ENCODE results near the gene PRDX5.

Gene PRDX5

DNA sequence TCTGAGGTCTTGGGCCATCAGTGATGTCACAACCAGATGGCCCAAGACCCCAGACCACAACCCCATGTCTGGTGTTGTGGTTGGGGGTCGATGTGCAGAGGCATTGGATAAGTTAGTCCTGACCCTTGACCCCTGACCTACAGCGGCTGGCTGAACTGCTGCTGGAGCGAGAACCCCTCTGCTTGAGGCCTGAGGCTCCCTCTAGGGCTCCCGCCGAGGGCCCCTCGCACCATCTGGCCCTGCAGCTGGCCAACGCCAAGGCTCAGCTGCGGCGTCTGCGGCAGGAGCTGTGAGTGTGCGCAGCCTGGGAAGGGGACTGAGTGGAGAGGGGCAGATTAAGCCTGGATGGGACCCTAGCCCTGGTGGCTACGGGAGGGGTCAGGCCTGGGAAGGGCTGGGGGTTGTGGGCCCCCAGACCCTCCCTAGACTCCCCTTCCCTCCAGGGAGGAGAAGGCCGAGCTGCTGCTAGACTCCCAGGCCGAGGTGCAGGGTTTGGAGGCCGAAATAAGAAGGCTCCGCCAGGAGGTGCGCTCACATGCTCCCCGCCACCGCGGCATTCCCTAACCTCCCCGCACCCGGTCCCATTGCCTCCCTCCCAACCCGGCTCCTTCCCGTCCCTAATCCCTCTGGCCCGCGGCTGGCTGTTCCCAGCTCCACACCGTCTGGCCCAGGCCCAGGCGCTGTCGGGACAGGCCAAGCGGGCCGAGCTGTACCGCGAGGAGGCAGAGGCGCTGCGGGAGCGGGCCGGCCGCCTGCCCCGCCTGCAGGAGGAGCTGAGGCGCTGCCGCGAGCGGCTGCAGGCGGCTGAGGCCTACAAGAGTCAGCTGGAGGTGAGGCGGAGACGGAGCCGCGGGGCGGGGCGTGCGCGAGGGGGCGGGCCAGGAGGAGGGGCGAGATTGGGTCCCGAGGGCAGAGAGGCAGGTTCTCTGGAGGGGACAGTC lies 24.2 kb downstream of the PRDX5 start:
- ATAC-seq (replicated peaks; ENCODE audit: extremely low read depth, poor library complexity, severe bottlenecking), result peak; percentile 38
- H3K36me3 Mint-ChIP-seq (ENCODE audit: insufficient read depth), result peaks cover 21% of the 10 kb centered on the region

DNA sequence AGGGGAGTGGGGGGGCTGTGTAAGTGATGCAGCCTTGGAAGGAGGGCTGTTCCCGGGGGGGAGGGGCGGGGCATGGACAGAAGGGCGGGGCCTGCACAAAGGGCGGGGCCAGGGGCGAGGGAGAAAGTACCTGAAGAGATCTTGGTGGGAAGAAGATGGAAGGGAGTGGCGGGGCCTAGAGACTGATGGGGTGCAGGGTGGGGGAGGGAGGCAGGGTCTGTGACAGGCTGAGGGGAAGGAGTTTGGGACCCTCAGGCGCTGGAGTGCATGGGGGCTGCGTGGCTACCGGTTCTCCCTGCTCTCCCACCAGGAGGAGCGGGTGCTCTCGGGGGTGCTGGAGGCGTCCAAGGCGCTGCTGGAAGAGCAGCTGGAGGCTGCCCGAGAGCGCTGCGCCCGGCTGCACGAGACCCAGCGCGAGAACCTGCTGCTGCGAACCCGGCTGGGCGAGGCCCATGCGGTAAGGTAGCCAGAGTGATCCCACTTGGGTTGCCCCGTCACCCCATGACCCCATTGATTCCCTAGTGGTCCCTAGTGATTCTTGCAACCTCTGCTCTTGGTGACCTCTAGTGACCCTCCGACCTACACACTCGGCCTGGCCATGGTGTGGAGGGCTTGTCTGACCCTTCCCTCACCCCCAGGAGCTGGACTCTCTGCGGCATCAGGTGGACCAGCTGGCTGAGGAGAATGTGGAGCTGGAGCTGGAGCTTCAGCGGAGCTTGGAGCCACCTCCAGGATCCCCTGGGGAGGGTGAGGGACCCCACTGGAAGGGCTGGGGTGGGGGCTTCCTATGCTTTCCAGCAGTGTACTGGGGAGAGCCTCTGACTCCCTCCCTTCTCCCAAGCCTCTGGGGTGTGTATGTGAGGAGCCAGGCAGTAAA lies 25.2 kb downstream of the PRDX5 start:
- Mint-ChIP-seq H3K27ac (ENCODE audit: low read depth) (peak overlapping the region; percentile 19), H3K9me3 (no peaks in the 10 kb centered on the region), H3K4me1 (peaks cover 44% of the 10 kb centered on the region), H3K36me3 (ENCODE audit: insufficient read depth) (peaks cover 23% of the 10 kb centered on the region), H3K4me3 (peak overlapping the region; percentile 87), H3K27me3 (no peaks in the 10 kb centered on the region)
- DNase-seq (ENCODE audit: low spot score in 2 of 2) (no peak), ATAC-seq (replicated peaks; ENCODE audit: extremely low read depth, poor library complexity, severe bottlenecking) (no peak)

More for the DNA sequence above, 24.2 kb downstream of the PRDX5 start:
- DNase-seq (ENCODE audit: low spot score in 2 of 2), result peak; percentile 90 to 95
- peak overlapping the region; percentile 19 for H3K27ac Mint-ChIP-seq (ENCODE audit: low read depth)
- no peaks in the 10 kb centered on the region for H3K9me3 Mint-ChIP-seq
- H3K27me3 Mint-ChIP-seq, result no peaks in the 10 kb centered on the region
- peak overlapping the region; percentile 87 for H3K4me3 Mint-ChIP-seq
- H3K4me1 Mint-ChIP-seq, result peaks cover 41% of the 10 kb centered on the region

DNA sequence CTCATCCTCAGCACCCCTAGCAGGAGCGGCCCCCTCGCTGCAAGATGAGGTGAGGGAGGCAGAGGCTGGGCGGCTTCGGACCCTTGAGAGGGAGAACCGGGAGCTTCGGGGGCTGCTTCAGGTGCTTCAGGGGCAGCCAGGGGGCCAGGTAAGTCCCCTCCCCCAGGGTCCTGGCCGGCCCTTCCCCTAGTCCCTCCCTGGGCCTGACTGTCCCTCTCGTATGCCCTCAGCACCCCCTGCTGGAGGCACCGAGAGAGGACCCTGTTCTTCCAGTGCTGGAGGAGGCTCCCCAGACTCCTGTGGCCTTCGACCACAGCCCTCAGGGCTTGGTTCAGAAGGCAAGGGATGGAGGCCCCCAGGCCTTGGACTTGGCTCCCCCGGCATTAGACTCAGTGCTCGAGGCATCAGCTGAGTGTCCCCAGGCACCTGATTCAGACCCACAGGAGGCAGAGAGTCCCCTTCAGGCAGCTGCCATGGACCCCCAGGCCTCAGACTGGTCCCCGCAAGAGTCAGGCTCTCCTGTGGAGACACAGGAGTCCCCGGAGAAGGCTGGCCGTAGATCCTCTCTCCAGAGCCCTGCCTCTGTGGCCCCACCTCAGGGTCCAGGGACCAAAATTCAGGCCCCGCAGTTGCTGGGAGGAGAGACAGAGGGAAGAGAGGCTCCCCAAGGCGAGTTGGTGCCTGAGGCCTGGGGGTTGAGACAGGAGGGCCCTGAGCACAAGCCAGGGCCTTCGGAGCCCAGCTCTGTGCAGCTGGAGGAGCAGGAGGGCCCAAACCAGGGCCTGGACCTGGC lies 26.0 kb downstream of the PRDX5 start:
- DNase-seq (ENCODE audit: low spot score in 2 of 2) (no peak), ATAC-seq (replicated peaks; ENCODE audit: extremely low read depth, poor library complexity, severe bottlenecking) (no peak)
- Mint-ChIP-seq H3K36me3 (ENCODE audit: insufficient read depth) (peaks cover 21% of the 10 kb centered on the region), H3K9me3 (no peaks in the 10 kb centered on the region), H3K4me1 (peaks cover 43% of the 10 kb centered on the region), H3K27me3 (no peaks in the 10 kb centered on the region), H3K27ac (ENCODE audit: low read depth) (no peak overlapping the region), H3K4me3 (no peak overlapping the region)

DNA sequence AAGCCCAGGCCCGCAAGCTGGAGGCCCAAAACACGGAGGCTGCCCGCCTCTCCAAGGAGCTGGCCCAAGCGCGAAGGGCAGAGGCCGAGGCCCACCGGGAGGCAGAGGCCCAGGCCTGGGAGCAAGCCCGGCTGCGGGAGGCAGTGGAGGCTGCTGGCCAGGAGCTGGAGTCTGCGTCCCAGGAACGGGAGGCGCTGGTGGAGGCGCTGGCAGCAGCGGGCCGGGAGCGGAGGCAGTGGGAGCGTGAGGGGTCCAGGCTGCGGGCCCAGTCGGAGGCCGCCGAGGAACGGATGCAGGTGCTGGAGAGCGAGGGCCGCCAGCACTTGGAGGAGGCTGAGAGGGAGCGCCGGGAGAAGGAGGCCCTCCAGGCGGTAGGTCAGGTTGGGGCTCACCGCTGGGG lies 26.9 kb downstream of the PRDX5 start:
- no peaks in the 10 kb centered on the region for H3K27me3 Mint-ChIP-seq
- H3K4me3 Mint-ChIP-seq, result no peak overlapping the region
- peaks cover 35% of the 10 kb centered on the region for H3K4me1 Mint-ChIP-seq
- H3K27ac Mint-ChIP-seq (ENCODE audit: low read depth), result no peak overlapping the region
- H3K36me3 Mint-ChIP-seq (ENCODE audit: insufficient read depth), result peaks cover 23% of the 10 kb centered on the region
- ATAC-seq (replicated peaks; ENCODE audit: extremely low read depth, poor library complexity, severe bottlenecking) (no peak), DNase-seq (ENCODE audit: low spot score in 2 of 2) (no peak)
- no peaks in the 10 kb centered on the region for H3K9me3 Mint-ChIP-seq

- ATAC-seq (replicated peaks; ENCODE audit: extremely low read depth, poor library complexity, severe bottlenecking), result no peak
- H3K9me3 Mint-ChIP-seq, result no peaks in the 10 kb centered on the region
These were observed 29.4 kb downstream of the PRDX5 start for GRCh38 chr11:64347193-64347867.

GRCh38 chr11:64348383-64349024 lies 30.6 kb downstream of the PRDX5 start:
- H3K9me3 Mint-ChIP-seq, result no peaks in the 10 kb centered on the region
- no peak overlapping the region for H3K27ac Mint-ChIP-seq (ENCODE audit: low read depth)
- H3K27me3 Mint-ChIP-seq, result no peaks in the 10 kb centered on the region
- peaks cover 18% of the 10 kb centered on the region for H3K36me3 Mint-ChIP-seq (ENCODE audit: insufficient read depth)
- DNase-seq (ENCODE audit: low spot score in 2 of 2) (no peak), ATAC-seq (replicated peaks; ENCODE audit: extremely low read depth, poor library complexity, severe bottlenecking) (no peak)
- no peak overlapping the region for H3K4me3 Mint-ChIP-seq
- H3K4me1 Mint-ChIP-seq, result peaks cover 21% of the 10 kb centered on the region

More at GRCh38 chr11:64347193-64347867, 29.4 kb downstream of the PRDX5 start:
- Mint-ChIP-seq H3K36me3 (ENCODE audit: insufficient read depth) (peaks cover 21% of the 10 kb centered on the region), H3K4me1 (peaks cover 21% of the 10 kb centered on the region), H3K27me3 (no peaks in the 10 kb centered on the region), H3K27ac (ENCODE audit: low read depth) (no peak overlapping the region), H3K4me3 (no peak overlapping the region)
- no peak for DNase-seq (ENCODE audit: low spot score in 2 of 2)

GRCh38 chr11:64349025-64349387 lies 31.1 kb downstream of the PRDX5 start:
- no peak overlapping the region for H3K27ac Mint-ChIP-seq (ENCODE audit: low read depth)
- H3K36me3 Mint-ChIP-seq (ENCODE audit: insufficient read depth), result peaks cover 18% of the 10 kb centered on the region

DNA sequence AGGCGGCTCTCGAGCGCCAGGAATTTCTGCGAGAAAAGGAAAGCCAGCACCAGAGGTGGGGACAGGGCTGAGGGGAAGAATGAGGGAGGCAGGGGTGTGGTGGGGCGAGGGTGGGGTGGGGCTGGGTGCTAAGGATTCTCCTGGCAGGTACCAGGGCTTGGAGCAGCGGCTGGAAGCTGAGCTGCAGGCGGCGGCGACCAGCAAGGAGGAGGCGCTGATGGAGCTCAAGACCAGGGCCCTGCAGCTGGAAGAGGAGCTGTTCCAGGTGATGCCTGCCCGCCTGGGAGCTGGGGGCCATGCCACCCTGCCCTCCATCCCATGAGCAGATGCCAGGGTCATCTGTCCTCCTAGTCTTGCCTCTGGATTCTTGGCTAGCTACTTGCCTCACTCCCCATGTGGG lies 31.5 kb downstream of the PRDX5 start:
- Mint-ChIP-seq H3K27me3 (no peaks in the 10 kb centered on the region), H3K9me3 (no peaks in the 10 kb centered on the region), H3K4me3 (no peak overlapping the region), H3K27ac (ENCODE audit: low read depth) (no peak overlapping the region), H3K4me1 (peaks cover 21% of the 10 kb centered on the region), H3K36me3 (ENCODE audit: insufficient read depth) (peaks cover 18% of the 10 kb centered on the region)
- ATAC-seq (replicated peaks; ENCODE audit: extremely low read depth, poor library complexity, severe bottlenecking) (no peak), DNase-seq (ENCODE audit: low spot score in 2 of 2) (no peak)

More at GRCh38 chr11:64349025-64349387, 31.1 kb downstream of the PRDX5 start:
- Mint-ChIP-seq H3K9me3 (no peaks in the 10 kb centered on the region), H3K4me3 (no peak overlapping the region), H3K4me1 (peaks cover 21% of the 10 kb centered on the region), H3K27me3 (no peaks in the 10 kb centered on the region)
- no peak for ATAC-seq (replicated peaks; ENCODE audit: extremely low read depth, poor library complexity, severe bottlenecking)
- no peak for DNase-seq (ENCODE audit: low spot score in 2 of 2)

- H3K27ac Mint-ChIP-seq (ENCODE audit: low read depth), result no peak overlapping the region
- no peaks in the 10 kb centered on the region for H3K27me3 Mint-ChIP-seq
- H3K36me3 Mint-ChIP-seq (ENCODE audit: insufficient read depth), result peaks cover 14% of the 10 kb centered on the region
- ATAC-seq (replicated peaks; ENCODE audit: extremely low read depth, poor library complexity, severe bottlenecking), result no peak
- H3K4me3 Mint-ChIP-seq, result no peak overlapping the region
- DNase-seq (ENCODE audit: low spot score in 2 of 2), result no peak
- H3K9me3 Mint-ChIP-seq, result no peaks in the 10 kb centered on the region
- peaks cover 11% of the 10 kb centered on the region for H3K4me1 Mint-ChIP-seq
These were observed 33.3 kb downstream of the PRDX5 start for GRCh38 chr11:64351136-64351631.

- H3K4me1 Mint-ChIP-seq, result peaks cover 13% of the 10 kb centered on the region
- H3K36me3 Mint-ChIP-seq (ENCODE audit: insufficient read depth), result peaks cover 11% of the 10 kb centered on the region
- no peak overlapping the region for H3K4me3 Mint-ChIP-seq
- no peaks in the 10 kb centered on the region for H3K27me3 Mint-ChIP-seq
- DNase-seq (ENCODE audit: low spot score in 2 of 2), result no peak
- no peaks in the 10 kb centered on the region for H3K9me3 Mint-ChIP-seq
- no peak for ATAC-seq (replicated peaks; ENCODE audit: extremely low read depth, poor library complexity, severe bottlenecking)
- H3K27ac Mint-ChIP-seq (ENCODE audit: low read depth), result no peak overlapping the region
These were observed 34.4 kb downstream of the PRDX5 start for GRCh38 chr11:64352099-64352994.

Measured in central memory CD8-positive, alpha-beta T cell (primary cell).